Stomach smooth muscle (tissue), 2 donors: ENCODE measurements around the gene KRT72.

Source experiments
- H3K27ac ChIP-seq: one replicate; pipeline ENCODE4 v1.7.0; 2013; ENCODE audit warnings: mild to moderate bottlenecking, low read length, inconsistent platforms
- H3K27me3 ChIP-seq, 2 donors: one replicate each; pipeline ENCODE4 v1.7.0; 2013; ENCODE audit warnings: low read length in 2 of 2; ENCODE audit not compliant: insufficient read depth in 2 of 2, control insufficient read depth in 1 of 2
- H3K36me3 ChIP-seq, 2 donors: one replicate each; pipeline ENCODE4 v1.7.0; 2013; ENCODE audit warnings: low read length in 2 of 2; ENCODE audit not compliant: control insufficient read depth in 2 of 2, insufficient read depth in 2 of 2
- H3K4me1 ChIP-seq: one replicate; pipeline ENCODE4 v1.7.0; 2013; ENCODE audit warnings: low read length; ENCODE audit not compliant: control insufficient read depth, insufficient read depth
- H3K4me3 ChIP-seq, 2 donors: one replicate each; pipeline ENCODE4 v1.7.0; 2013; ENCODE audit warnings: low read length in 2 of 2
- H3K9ac ChIP-seq, 2 donors: one replicate each; pipeline ENCODE4 v1.7.0; 2013; ENCODE audit warnings: low read length in 2 of 2, mild to moderate bottlenecking in 1 of 2
- H3K9me3 ChIP-seq, 2 donors: one replicate each; pipeline ENCODE4 v1.7.0; 2013; ENCODE audit warnings: low read length in 2 of 2; ENCODE audit not compliant: control insufficient read depth in 2 of 2
- donor health status: healthy.
- donor health status: Pancreatic carcinoma.

The KRT72 gene

DNA sequence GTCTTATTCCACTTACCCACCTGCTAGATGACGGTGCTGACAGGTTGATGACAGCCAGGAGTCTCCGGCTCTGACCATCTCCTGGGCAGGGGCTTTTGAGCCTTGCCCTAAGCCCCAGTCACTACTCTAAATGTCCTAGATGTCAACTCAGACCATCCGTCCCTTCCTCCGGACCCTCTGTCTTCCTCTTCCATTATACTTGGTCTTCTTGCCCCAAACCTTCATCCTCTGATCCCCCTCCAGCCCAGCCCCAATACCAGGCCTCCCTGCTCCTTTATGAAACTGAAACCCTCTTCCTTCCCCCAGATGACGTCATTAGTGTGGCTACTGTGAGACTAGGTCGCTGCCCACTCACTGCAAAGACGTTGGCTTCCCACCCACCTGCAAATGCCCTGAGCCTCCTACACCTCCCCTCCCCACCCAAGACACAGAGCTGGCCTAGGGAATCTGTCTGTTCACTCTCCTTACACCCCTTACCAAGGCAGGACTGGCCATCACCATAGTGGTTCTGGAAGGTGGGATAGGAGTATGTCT, 58.4 kb downstream of the KRT72 start:
- H3K36me3 ChIP-seq, result no peaks in the 10 kb centered on the region
- H3K27me3 ChIP-seq, result no peaks in the 10 kb centered on the region
- no peaks in the 10 kb centered on the region for H3K9me3 ChIP-seq
- H3K4me3 ChIP-seq, result no peak overlapping the region
- no peak overlapping the region for H3K27ac ChIP-seq
- H3K9ac ChIP-seq, result no peak overlapping the region
- peaks cover 13% of the 10 kb centered on the region for H3K4me1 ChIP-seq

DNA sequence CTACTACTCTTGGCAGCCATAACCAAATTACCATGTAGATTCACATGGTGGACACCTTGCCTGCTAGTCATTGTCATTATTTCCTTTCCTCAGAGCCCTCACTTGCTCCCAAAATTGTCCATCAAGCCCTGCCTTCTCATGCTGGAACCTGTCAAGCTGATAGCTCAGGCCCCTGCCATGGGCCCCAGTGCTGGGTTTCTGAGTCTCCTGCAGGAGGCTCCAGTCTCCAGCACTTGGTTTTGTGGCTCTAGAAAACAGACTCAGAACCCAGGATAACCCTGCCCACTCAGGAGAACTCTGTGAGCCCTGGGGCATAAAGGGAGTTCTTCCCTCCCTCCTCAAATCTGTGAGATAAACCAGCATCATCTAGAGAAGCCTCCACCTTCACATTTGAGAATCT, 59.1 kb downstream of the KRT72 start:
- Histone ChIP-seq H3K4me3 (no peak overlapping the region), H3K36me3 (no peaks in the 10 kb centered on the region), H3K27me3 (no peaks in the 10 kb centered on the region), H3K9ac (no peak overlapping the region), H3K9me3 (no peaks in the 10 kb centered on the region), H3K27ac (no peak overlapping the region), H3K4me1 (peaks cover 13% of the 10 kb centered on the region)

DNA sequence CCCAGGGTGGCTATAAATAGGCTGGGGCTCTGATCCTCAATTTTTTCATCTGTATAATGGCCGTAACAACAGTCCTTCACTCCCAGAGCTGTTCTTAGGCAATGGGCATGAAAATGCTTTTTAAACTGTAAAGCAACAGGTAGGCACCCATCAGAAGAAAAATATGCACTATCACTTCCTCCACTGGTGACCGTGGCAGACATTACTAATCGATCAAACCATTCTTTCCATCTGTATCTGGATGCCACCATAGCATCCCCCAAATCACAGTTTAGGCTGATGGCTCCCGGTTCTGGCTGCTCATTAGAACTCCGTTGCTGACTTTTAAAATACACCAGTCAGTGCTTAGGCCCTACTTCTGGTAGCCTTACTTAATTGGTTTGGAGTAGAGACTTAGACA, 59.6 kb downstream of the KRT72 start:
- no peaks in the 10 kb centered on the region for H3K9me3 ChIP-seq
- H3K4me1 ChIP-seq, result peaks cover 13% of the 10 kb centered on the region
- no peak overlapping the region for H3K9ac ChIP-seq
- H3K27ac ChIP-seq, result no peak overlapping the region
- no peaks in the 10 kb centered on the region for H3K36me3 ChIP-seq
- no peaks in the 10 kb centered on the region for H3K27me3 ChIP-seq
- H3K4me3 ChIP-seq, result no peak overlapping the region

DNA sequence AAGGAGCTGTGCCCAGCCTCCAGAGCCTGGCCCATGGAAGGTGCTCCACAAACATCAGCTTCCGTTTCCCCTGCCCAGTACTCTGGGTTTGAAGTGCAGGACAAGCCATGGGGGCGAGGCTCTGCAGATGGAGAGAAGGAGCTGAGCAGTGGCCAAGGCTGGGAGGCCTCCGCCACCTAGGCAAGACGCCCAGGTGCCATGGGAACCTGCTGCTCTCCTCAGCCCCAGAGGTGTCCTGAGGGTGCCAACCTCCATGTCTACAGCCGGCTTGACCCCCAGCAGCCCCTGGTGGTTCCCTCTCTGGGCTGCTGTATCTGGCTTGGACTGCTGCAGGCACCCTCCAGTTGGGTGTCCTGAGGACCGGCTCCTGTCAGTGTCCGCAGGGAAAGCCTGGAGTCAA, 60.7 kb downstream of the KRT72 start:
- peaks cover 13% of the 10 kb centered on the region for H3K4me1 ChIP-seq
- no peak overlapping the region for H3K9ac ChIP-seq
- no peaks in the 10 kb centered on the region for H3K27me3 ChIP-seq
- no peak overlapping the region for H3K27ac ChIP-seq
- H3K36me3 ChIP-seq, result no peaks in the 10 kb centered on the region
- H3K9me3 ChIP-seq, result no peaks in the 10 kb centered on the region
- H3K4me3 ChIP-seq, result no peak overlapping the region

DNA sequence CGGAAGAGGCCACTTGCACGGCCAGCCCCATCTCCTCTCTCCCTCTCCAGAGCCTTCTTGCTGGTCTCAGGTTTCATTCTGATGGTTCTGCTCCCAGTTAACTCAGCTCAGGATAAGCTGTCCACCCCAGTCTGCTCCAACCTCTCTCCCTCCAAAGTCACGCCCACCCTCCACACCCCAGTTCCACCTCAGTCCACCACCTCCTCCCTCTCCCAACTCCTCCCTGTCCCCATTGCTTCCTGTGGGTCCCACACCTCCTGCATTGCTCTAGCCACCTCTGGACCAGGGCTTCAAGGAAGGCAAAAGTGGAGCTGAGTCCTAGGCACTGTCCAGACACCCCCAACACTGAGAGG, 61.5 kb downstream of the KRT72 start:
- no peak overlapping the region for H3K27ac ChIP-seq
- H3K4me1 ChIP-seq, result peaks cover 13% of the 10 kb centered on the region

DNA sequence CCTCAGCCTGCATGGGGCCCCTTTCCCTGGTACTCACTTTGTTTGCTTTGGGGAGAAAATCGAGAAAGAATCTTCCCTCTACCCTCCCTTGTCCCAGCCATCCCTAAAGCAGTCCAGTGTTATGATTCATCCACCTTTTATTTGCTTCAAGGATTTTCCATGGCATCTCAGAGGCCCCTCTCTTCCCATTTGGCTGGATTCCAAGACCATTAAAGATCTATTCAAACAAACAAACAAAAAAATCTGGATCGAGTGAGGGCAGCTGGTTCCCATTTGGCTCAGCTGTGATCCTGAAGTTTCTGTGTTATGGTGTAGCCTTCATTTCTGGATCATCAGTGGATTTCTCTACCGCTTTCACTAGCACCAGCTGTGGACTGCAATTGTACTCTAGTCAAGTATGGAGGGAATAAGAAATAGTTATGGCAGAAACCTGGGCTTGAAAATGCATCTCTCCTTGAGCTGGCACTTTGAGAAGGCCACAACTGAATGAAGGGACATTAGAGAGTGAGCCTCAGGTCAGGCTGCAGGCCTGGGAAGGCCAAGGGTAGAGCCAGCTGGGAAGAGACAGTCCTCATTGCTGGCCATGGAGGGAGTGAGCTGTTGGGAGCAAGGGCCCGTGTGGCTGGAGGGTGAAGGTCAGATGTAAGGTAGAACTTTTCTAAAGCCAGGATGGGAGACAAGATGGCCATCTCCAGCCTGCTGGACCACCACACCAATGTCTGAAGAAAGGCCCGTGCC, 62.0 kb downstream of the KRT72 start:
- Histone ChIP-seq H3K36me3 (no peaks in the 10 kb centered on the region), H3K27me3 (no peaks in the 10 kb centered on the region), H3K27ac (no peak overlapping the region), H3K4me1 (peaks cover 13% of the 10 kb centered on the region), H3K9ac (no peak overlapping the region), H3K4me3 (no peak overlapping the region), H3K9me3 (no peaks in the 10 kb centered on the region)

More for the DNA sequence above, 61.5 kb downstream of the KRT72 start:
- H3K9ac ChIP-seq, result no peak overlapping the region
- no peak overlapping the region for H3K4me3 ChIP-seq
- H3K36me3 ChIP-seq, result no peaks in the 10 kb centered on the region
- no peaks in the 10 kb centered on the region for H3K9me3 ChIP-seq
- no peaks in the 10 kb centered on the region for H3K27me3 ChIP-seq

DNA sequence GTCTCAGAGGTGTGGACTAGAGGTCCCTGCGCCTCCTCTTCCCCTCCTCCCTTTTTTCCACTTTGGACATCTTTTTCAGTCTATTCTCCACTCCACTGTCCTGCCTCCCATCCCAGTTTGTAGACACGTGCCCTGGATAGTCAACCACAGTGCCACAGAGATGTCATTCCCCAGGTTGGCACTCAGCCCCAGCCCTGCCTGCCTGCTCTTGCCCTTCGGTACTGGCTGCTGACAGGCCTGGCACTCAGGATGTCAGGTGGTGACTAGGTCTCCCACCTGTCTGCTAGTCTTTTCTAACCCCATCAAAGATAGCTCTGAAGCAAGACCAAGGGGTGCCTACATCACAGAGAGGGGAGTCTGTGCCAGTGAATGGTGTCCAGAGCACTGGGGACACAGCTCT, 64.2 kb downstream of the KRT72 start:
- Histone ChIP-seq H3K9me3 (no peaks in the 10 kb centered on the region), H3K4me3 (no peak overlapping the region), H3K36me3 (no peaks in the 10 kb centered on the region), H3K27me3 (no peaks in the 10 kb centered on the region), H3K4me1 (peaks cover 18% of the 10 kb centered on the region), H3K27ac (no peak overlapping the region), H3K9ac (no peak overlapping the region)
